ENCODE measurements around the gene EIF4B. TPM values are rescaled to one million over a fixed set of nuclear protein-coding genes. Genes with fewer than 3 reads are reported as not detected.

The EIF4B gene
- total and polyA plus RNA-seq, 2 of the 13 experiments (the other 11 are each of a cell fraction or from before 2014, with no cell fraction given) = 416 to 548 TPM

DNA sequence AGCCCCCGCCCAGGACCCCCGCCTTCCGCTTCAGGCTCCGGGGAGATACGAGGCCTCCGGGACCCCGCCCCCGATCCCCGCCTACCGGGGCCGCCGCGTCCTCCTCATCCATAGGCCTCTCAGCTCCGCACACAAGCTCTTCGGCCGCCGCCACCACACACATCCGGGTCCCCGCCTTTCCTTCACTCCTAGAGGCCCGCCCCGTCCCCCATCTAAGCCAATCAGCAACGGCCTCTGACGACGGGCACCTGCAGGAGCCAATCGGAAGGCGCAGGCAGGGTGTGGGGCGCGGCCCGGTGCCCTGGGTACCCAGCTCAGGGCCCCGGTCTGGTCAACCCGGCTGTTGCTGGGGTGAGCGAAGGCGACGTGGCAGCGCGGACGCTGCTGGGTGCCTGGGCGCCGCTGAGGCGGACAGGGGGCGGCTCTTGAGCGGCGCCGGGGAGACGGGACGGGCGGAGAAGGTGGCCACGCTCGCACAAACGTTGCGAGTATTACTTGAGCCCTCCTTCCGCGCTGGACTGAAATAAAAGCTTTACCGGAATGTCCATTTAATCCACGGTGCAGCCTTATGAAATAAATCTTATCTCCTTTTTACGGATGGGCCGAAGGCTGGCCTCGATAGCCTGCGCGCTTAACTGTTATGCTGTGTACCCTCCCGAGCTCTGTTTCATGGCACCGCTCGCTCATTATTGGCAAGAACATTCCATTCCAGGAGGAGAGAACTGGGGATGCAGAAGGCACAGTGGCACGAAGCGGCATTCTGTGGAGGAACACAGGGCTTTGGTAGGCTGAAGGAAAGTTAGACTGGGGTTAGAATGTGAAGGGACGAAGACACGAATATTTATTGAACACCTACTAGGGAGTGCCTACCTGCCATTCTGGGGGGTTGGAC is 73.2 kb downstream of the EIF4B start, which contains the start of gene SPRYD3 (continued):
- TF ChIP-seq ZNF839 (CRISPR knock-in tag; IDR thresholded peaks at IDR 0.05; ENCODE audit: borderline replicate concordance) (no peak), RORA (CRISPR knock-in tag; IDR thresholded peaks at IDR 0.05) (no peak), TBL1XR1 (IDR thresholded peaks at IDR 0.05; ENCODE audit: borderline replicate concordance, low read length, partially characterized antibody) (peak; percentile 36), CHD4 (IDR thresholded peaks at IDR 0.05; ENCODE audit: borderline replicate concordance, low read length) (no peak), KLF12 (CRISPR knock-in tag; IDR thresholded peaks at IDR 0.05; ENCODE audit: borderline replicate concordance) (no peak), SKI (IDR thresholded peaks at IDR 0.05; ENCODE audit: partially characterized antibody) (peak; percentile 52), ZNF501 (CRISPR knock-in tag; IDR thresholded peaks at IDR 0.05) (peak; percentile 64), ZNF367 (CRISPR knock-in tag; IDR thresholded peaks at IDR 0.05; ENCODE audit: borderline replicate concordance) (peak; percentile 64; the same call in 1 of the 2 replicates), SPEN (CRISPR knock-in tag; IDR thresholded peaks at IDR 0.05; ENCODE audit: low read depth) (peak; percentile 64; the same call in 1 of the 2 replicates), ZBTB20 (CRISPR knock-in tag; IDR thresholded peaks at IDR 0.05; ENCODE audit: borderline replicate concordance, low read depth) (peak; percentile 46; the same call in 1 of the 2 replicates), NFYC (CRISPR knock-in tag; IDR thresholded peaks at IDR 0.05) (peak; percentile 99), ZNF569 (CRISPR knock-in tag; IDR thresholded peaks at IDR 0.05; ENCODE audit: borderline replicate concordance) (0 out of 2 replicates have a peak, but pooled peaks have one; percentile 83)
- TF ChIP-seq, protein P1, sequence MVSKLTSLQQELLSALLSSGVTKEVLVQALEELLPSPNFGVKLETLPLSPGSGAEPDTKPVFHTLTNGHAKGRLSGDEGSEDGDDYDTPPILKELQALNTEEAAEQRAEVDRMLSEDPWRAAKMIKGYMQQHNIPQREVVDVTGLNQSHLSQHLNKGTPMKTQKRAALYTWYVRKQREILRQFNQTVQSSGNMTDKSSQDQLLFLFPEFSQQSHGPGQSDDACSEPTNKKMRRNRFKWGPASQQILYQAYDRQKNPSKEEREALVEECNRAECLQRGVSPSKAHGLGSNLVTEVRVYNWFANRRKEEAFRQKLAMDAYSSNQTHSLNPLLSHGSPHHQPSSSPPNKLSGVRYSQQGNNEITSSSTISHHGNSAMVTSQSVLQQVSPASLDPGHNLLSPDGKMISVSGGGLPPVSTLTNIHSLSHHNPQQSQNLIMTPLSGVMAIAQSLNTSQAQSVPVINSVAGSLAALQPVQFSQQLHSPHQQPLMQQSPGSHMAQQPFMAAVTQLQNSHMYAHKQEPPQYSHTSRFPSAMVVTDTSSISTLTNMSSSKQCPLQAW (CRISPR knock-in tag; IDR thresholded peaks at IDR 0.05) = peak; percentile 66
- TF ChIP-seq, protein P2, sequence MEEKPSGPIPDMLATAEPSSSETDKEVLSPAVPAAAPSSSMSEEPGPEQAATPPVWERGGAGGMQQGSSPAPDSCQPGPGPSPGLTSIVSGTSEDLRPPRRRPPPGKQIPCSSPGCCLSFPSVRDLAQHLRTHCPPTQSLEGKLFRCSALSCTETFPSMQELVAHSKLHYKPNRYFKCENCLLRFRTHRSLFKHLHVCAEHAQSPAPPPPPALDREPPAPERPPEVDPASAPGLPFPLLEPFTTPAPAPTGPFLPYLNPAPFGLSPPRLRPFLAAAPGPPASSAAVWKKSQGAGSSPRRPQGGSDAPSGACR (CRISPR knock-in tag; IDR thresholded peaks at IDR 0.05) = no peak
- TF ChIP-seq, protein P3, sequence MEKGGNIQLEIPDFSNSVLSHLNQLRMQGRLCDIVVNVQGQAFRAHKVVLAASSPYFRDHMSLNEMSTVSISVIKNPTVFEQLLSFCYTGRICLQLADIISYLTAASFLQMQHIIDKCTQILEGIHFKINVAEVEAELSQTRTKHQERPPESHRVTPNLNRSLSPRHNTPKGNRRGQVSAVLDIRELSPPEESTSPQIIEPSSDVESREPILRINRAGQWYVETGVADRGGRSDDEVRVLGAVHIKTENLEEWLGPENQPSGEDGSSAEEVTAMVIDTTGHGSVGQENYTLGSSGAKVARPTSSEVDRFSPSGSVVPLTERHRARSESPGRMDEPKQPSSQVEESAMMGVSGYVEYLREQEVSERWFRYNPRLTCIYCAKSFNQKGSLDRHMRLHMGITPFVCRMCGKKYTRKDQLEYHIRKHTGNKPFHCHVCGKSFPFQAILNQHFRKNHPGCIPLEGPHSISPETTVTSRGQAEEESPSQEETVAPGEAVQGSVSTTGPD (CRISPR knock-in tag; IDR thresholded peaks at IDR 0.05) = no peak
- TF ChIP-seq, protein P4, sequence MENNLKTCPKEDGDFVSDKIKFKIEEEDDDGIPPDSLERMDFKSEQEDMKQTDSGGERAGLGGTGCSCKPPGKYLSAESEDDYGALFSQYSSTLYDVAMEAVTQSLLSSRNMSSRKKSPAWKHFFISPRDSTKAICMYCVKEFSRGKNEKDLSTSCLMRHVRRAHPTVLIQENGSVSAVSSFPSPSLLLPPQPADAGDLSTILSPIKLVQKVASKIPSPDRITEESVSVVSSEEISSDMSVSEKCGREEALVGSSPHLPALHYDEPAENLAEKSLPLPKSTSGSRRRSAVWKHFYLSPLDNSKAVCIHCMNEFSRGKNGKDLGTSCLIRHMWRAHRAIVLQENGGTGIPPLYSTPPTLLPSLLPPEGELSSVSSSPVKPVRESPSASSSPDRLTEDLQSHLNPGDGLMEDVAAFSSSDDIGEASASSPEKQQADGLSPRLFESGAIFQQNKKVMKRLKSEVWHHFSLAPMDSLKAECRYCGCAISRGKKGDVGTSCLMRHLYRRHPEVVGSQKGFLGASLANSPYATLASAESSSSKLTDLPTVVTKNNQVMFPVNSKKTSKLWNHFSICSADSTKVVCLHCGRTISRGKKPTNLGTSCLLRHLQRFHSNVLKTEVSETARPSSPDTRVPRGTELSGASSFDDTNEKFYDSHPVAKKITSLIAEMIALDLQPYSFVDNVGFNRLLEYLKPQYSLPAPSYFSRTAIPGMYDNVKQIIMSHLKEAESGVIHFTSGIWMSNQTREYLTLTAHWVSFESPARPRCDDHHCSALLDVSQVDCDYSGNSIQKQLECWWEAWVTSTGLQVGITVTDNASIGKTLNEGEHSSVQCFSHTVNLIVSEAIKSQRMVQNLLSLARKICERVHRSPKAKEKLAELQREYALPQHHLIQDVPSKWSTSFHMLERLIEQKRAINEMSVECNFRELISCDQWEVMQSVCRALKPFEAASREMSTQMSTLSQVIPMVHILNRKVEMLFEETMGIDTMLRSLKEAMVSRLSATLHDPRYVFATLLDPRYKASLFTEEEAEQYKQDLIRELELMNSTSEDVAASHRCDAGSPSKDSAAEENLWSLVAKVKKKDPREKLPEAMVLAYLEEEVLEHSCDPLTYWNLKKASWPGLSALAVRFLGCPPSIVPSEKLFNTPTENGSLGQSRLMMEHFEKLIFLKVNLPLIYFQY (CRISPR knock-in tag; IDR thresholded peaks at IDR 0.05; ENCODE audit: borderline replicate concordance) = 0 out of 2 replicates have a peak, but pooled peaks have one; percentile 70
- TF ChIP-seq, protein P5, sequence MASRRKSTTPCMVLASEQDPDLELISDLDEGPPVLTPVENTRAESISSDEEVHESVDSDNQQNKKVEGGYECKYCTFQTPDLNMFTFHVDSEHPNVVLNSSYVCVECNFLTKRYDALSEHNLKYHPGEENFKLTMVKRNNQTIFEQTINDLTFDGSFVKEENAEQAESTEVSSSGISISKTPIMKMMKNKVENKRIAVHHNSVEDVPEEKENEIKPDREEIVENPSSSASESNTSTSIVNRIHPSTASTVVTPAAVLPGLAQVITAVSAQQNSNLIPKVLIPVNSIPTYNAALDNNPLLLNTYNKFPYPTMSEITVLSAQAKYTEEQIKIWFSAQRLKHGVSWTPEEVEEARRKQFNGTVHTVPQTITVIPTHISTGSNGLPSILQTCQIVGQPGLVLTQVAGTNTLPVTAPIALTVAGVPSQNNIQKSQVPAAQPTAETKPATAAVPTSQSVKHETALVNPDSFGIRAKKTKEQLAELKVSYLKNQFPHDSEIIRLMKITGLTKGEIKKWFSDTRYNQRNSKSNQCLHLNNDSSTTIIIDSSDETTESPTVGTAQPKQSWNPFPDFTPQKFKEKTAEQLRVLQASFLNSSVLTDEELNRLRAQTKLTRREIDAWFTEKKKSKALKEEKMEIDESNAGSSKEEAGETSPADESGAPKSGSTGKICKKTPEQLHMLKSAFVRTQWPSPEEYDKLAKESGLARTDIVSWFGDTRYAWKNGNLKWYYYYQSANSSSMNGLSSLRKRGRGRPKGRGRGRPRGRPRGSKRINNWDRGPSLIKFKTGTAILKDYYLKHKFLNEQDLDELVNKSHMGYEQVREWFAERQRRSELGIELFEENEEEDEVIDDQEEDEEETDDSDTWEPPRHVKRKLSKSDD (CRISPR knock-in tag; IDR thresholded peaks at IDR 0.05; ENCODE audit: low read depth) = no peak
